Mesodermal cell (in vitro differentiated cells): ENCODE measurements around the gene APOLD1.

Experiments
- H3K27ac ChIP-seq: 2 replicates; pipeline ENCODE4 v1.7.0; 2013; ENCODE audit warnings: mild to moderate bottlenecking, low read depth, low read length, moderate library complexity; ENCODE audit not compliant: severe bottlenecking
- H3K36me3 ChIP-seq: 2 replicates; pipeline ENCODE4 v1.7.1; 2013; ENCODE audit warnings: mild to moderate bottlenecking, low read length, moderate library complexity; ENCODE audit not compliant: control insufficient read depth, insufficient read depth
- H3K4me1 ChIP-seq: one replicate; pipeline ENCODE4 v1.7.1; 2013; ENCODE audit warnings: mild to moderate bottlenecking, low read length; ENCODE audit not compliant: insufficient read depth, control insufficient read depth, poor library complexity, severe bottlenecking
- H3K4me3 ChIP-seq: 2 replicates; pipeline ENCODE4 v1.7.0; 2013; ENCODE audit warnings: low read length, control low read depth, mild to moderate bottlenecking; ENCODE audit not compliant: insufficient read depth, poor library complexity, severe bottlenecking; ENCODE audit errors: extremely low read depth
- H3K9me3 ChIP-seq: 2 replicates; pipeline ENCODE4 v1.7.1; 2013; ENCODE audit warnings: mild to moderate bottlenecking, low read length, moderate library complexity; ENCODE audit not compliant: control insufficient read depth
- WGBS, 2 experiments: methylation state at CpG; one replicate each; pipeline ENCODE4 v1.1.5; 2013; ENCODE audit warnings: missing lambda C conversion rate in 2 of 2; ENCODE audit not compliant: insufficient coverage in 2 of 2; 5-methylcytosine and 5-hydroxymethylcytosine counted together

APOLD1 gene

GRCh38 chr12:12757121-12757520, 28.3 kb upstream of the APOLD1 start:
- H3K36me3 ChIP-seq: no peaks in the 10 kb centered on the region
- no peak overlapping the region for H3K4me3 ChIP-seq

GRCh38 chr12:12759234-12759915, 26.1 kb upstream of the APOLD1 start:
- H3K4me1 ChIP-seq: peaks cover 8% of the 10 kb centered on the region
- H3K36me3 ChIP-seq: no peaks in the 10 kb centered on the region
- 96% methylated on average over 4 of the region's 7 CpGs; no CpG with 5 or more reads in 1 of the 2 experiments for WGBS, 2 experiments
- H3K4me3 ChIP-seq: no peak overlapping the region
- no peaks in the 10 kb centered on the region for H3K9me3 ChIP-seq
- H3K27ac ChIP-seq: no peak overlapping the region

More at GRCh38 chr12:12757121-12757520, 28.3 kb upstream of the APOLD1 start:
- 100% methylated on average over 1 of the region's 2 CpGs for WGBS, 2 experiments
- Histone ChIP-seq H3K27ac (no peak overlapping the region), H3K4me1 (peaks cover 8% of the 10 kb centered on the region), H3K9me3 (no peaks in the 10 kb centered on the region)

DNA sequence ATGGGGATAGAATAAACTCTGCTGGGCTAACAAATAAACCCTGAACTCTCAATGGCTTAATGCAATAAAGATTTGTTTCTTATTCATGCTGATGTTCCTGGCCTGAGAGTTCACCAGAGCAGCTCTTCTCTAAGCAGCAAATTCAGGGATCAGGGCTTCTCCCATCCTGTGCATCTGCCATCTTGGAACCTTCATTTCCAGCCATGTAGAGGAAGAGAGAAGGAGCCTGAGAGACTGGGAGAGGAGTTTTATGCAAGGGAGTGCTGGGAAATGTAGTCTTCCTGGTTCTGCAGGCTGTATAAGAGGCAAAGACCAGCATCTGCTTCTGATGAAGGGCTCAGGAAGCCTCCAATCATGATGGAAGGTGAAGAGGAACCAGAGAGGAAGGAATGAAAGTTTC, 20.6 kb upstream of the APOLD1 start:
- H3K36me3 ChIP-seq: no peaks in the 10 kb centered on the region
- no peaks in the 10 kb centered on the region for H3K9me3 ChIP-seq
- H3K4me3 ChIP-seq: no peak overlapping the region
- H3K4me1 ChIP-seq: no peaks in the 10 kb centered on the region
- H3K27ac ChIP-seq: no peak overlapping the region

DNA sequence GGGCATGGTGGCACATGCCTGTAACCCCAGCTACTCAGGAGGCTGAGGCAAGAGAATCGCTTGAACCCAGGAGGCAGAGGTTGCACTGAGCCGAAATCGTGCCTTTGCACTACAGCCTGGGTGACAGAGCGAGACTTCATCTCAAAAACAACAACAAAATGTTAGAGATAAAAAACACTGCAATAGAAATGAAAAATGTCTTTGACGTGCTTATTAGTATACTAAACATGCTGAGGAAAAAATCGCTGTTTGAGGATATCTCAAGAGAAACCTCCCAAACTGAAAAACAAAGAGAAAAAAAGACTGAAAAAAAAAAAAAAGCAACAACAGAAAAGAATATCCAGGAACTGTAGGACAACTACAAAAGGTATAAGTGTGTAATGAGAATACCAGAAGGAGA, 15.2 kb upstream of the APOLD1 start:
- Histone ChIP-seq H3K9me3 (no peaks in the 10 kb centered on the region), H3K36me3 (no peaks in the 10 kb centered on the region), H3K27ac (no peak overlapping the region), H3K4me3 (no peak overlapping the region), H3K4me1 (no peaks in the 10 kb centered on the region)
- 88 to 100% methylated on average over 1 of the region's 6 CpGs for WGBS, 2 experiments

DNA sequence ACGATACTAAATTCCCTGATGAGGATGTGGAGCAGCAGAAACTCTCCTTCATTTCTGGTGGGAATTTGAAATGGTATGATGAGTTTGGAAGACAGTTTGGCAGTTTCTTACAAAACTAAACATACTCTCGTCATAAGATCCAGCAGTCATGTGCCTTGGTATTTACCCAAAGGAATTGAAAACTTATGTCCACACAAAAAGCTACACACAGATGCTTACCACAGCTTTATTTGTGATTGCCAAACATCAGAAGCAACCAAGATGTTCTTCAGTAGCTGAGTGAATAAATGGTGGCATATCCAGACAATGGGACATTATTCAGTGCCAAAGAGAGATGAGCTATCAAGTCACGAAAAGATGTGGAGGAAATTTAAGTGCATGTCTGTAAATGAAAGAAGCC, 10.7 kb upstream of the APOLD1 start:
- 88 to 93% methylated on average over 1 to 2 of the region's 3 CpGs for WGBS, 2 experiments

GRCh38 chr12:12776261-12776660, 9.2 kb upstream of the APOLD1 start:
- Histone ChIP-seq H3K4me1 (no peaks in the 10 kb centered on the region), H3K27ac (no peak overlapping the region), H3K9me3 (no peaks in the 10 kb centered on the region), H3K36me3 (no peaks in the 10 kb centered on the region), H3K4me3 (no peak overlapping the region)
- 67 to 82% methylated on average over 1 to 4 of the region's 5 CpGs for WGBS, 2 experiments

More for the DNA sequence above, 10.7 kb upstream of the APOLD1 start:
- H3K9me3 ChIP-seq: no peaks in the 10 kb centered on the region
- H3K4me1 ChIP-seq: no peaks in the 10 kb centered on the region
- no peaks in the 10 kb centered on the region for H3K36me3 ChIP-seq
- no peak overlapping the region for H3K4me3 ChIP-seq
- no peak overlapping the region for H3K27ac ChIP-seq

DNA sequence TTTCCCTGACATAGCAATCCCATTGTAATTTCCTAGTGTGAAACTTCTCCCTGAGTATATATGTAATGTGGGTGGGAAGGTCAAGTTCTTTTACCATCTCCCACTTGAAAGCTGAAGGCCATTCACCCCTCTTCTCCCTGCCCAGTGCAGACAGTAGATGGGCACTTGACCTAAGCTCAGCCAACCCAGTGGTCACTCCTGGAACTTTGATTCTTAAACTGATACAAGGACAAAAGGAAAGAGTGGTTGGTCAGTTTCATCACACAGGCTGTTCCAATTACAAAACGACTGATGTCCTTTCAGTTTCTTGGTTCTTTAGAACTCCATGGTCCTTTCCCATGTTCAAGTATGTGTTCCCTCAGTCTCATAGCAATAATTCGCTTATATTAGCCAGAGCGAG, 8.4 kb upstream of the APOLD1 start:
- Histone ChIP-seq H3K36me3 (no peaks in the 10 kb centered on the region), H3K9me3 (no peaks in the 10 kb centered on the region), H3K4me3 (no peak overlapping the region), H3K4me1 (no peaks in the 10 kb centered on the region), H3K27ac (no peak overlapping the region)
- 67 to 100% methylated on average over 1 of the region's 3 CpGs for WGBS, 2 experiments

DNA sequence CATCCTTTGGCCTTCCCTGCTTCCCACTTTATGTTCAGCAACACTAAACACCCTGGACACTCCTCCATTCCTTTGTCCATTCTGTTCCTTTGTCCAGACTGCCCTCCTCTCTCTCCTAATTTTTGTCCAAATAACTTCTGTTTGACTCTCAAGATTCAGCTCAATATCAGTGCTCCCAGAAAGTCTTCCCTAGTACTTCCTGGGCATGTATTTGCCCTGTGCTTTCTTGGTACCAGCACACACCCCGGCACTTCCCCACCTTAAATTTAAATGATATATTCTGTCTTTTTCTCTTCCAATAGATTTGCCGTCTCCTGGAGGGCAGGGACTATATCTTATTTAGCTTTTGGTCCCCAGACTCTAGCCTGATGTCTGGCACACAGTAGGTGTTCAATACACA, 6.5 kb upstream of the APOLD1 start:
- no peak overlapping the region for H3K27ac ChIP-seq
- WGBS, 2 experiments: 90% methylated on average over 2 of the region's 2 CpGs; no CpG with 5 or more reads in 1 of the 2 experiments
- no peaks in the 10 kb centered on the region for H3K4me1 ChIP-seq
- H3K4me3 ChIP-seq: no peak overlapping the region
- H3K36me3 ChIP-seq: no peaks in the 10 kb centered on the region
- H3K9me3 ChIP-seq: no peaks in the 10 kb centered on the region

- no peaks in the 10 kb centered on the region for H3K4me1 ChIP-seq
- H3K36me3 ChIP-seq: no peaks in the 10 kb centered on the region
- no peak overlapping the region for H3K4me3 ChIP-seq
- no peaks in the 10 kb centered on the region for H3K9me3 ChIP-seq
- 73 to 88% methylated on average over 1 to 3 of the region's 3 CpGs for WGBS, 2 experiments
- no peak overlapping the region for H3K27ac ChIP-seq
Measured at GRCh38 chr12:12779529-12779928, 5.9 kb upstream of the APOLD1 start.

DNA sequence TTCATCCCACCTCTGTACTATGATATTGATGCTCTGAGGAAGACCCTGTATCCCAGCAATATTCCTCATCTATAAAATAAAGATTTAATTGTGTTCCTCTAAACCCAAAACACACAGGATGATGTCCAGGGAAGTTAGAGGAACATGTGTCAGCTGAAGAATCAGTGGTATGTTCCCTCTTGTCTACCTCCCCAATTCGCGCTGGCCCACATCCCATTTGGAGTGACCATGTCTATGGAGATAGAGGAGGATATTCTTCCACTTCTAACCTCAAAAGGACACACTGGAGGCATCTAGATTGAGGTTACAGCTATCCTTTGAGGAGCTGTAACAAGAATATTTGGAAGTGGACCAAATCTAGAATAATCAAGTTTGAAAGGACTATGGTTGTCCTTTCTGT, 1.3 kb upstream of the APOLD1 start:
- Histone ChIP-seq H3K9me3 (no peaks in the 10 kb centered on the region), H3K4me3 (no peak overlapping the region), H3K36me3 (no peaks in the 10 kb centered on the region), H3K27ac (no peak overlapping the region), H3K4me1 (peaks cover 10% of the 10 kb centered on the region)
- WGBS, 2 experiments: no CpG with 5 or more reads among the region's 2 CpGs

GRCh38 chr12:12786351-12786705, 869 bp downstream of the APOLD1 start:
- Histone ChIP-seq H3K36me3 (no peaks in the 10 kb centered on the region), H3K27ac (no peak overlapping the region), H3K4me3 (peak overlapping the region; percentile 32), H3K9me3 (no peaks in the 10 kb centered on the region), H3K4me1 (peaks cover 10% of the 10 kb centered on the region)
- 73 to 100% methylated on average over 2 of the region's 4 CpGs for WGBS, 2 experiments
